GM13977 (cell line): ENCODE measurements around the gene ZSCAN9.
A peak's percentile ranks its signal among the peaks of the same experiment; 100 is the strongest.

ENCODE experiments used
- DNase-seq: peaks from one replicate; pipeline ENCODE4 v3.0.0; 2012; ENCODE audit warnings: low spot score
- CTCF ChIP-seq: IDR thresholded peaks from 2 replicates; pipeline ENCODE4 v1.5.1; 2012; ENCODE audit warnings: mild to moderate bottlenecking, control low read depth; ENCODE audit not compliant: insufficient read depth; ENCODE audit errors: extremely low read depth, missing control alignments
- in situ Hi-C: fragments of 300-500 bp; cut with MboI; formaldehyde crosslinking; loops from one replicate; pipeline ENCODE4 v1.12.0; 2022; ENCODE audit warnings: low sequenced_read_pairs, low pct_unique_long_range_greater_than_20kb, mixed read lengths, inconsistent platforms; ENCODE audit not compliant: unreplicated experiment

ZSCAN9 gene

GRCh38 chr6:28280595-28281287 lies 55.7 kb downstream of the ZSCAN9 start:
- in situ Hi-C loops = no loop called here
- TF ChIP-seq CTCF = no peak
- no peak for DNase-seq

- in situ Hi-C loops = no loop called here
- peak; percentile 58 for DNase-seq
Observed at GRCh38 chr6:28281288-28282064, 56.4 kb downstream of the ZSCAN9 start, which contains the start of gene PGBD1. Gene PGBD1 (plus strand): TSS chr6:28281572. CDS start chr6:28283814, 2,242 bp downstream.

GRCh38 chr6:28282926-28283325 lies 57.9 kb downstream of the ZSCAN9 start:
- no peak for DNase-seq
- TF ChIP-seq CTCF = no peak
- in situ Hi-C loops = no loop called here

More at GRCh38 chr6:28281288-28282064, 56.4 kb downstream of the ZSCAN9 start, which contains the start of gene PGBD1:
- no peak for TF ChIP-seq CTCF
